ENCODE measurements around the gene SYNM.

SYNM gene

DNA sequence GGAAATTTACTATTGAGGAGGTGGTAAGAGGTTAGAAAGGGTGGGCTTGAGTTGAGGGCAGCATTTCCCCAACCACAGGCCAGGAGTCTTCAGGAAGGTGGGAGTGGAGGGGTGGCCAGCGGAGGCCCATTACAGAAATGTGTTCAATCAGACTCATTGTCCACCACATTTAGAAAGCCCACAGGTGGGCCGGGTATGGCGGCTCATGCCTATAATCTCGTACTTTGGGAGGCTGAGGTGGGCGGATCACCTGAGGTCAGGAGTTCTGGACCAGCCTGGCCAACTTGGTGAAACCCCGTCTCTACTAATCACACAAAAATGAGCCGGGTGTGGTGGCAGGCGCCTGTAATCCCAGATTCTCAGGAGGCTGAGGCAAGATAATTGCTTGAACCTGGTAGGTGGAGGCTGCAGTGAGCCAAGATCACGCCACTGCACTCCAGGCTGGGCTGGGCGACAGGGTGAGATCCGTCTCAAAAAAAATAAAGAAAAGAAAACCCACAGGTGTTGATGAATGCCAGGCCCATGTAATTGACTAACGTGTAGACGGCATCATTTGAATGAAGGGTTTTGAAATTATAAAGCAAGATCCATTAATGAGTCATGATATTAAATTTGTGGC lies 12.2 kb upstream of the SYNM start:
- Mint-ChIP-seq H3K4me1 (peaks cover 11% of the 10 kb centered on the region), H3K4me3 (no peak overlapping the region), H3K9me3 (no peaks in the 10 kb centered on the region), H3K36me3 (no peaks in the 10 kb centered on the region), H3K27me3 (peaks cover 18% of the 10 kb centered on the region), H3K27ac (no peak overlapping the region)
- CTCF ChIA-PET = interaction anchor here (1.7 kb wide), 1 partner anchor 14 kb away, joined by 4 read pairs; no protein-coding TSS in a partner anchor
- no peak for DNase-seq

- DNase-seq = no peak
- H3K9me3 Mint-ChIP-seq = no peaks in the 10 kb centered on the region
- no peak overlapping the region for H3K4me3 Mint-ChIP-seq
- H3K27me3 Mint-ChIP-seq = peaks cover 36% of the 10 kb centered on the region
- CTCF ChIA-PET = no interaction called here
- H3K36me3 Mint-ChIP-seq = no peaks in the 10 kb centered on the region
- no peak overlapping the region for H3K27ac Mint-ChIP-seq
- H3K4me1 Mint-ChIP-seq = peaks cover 9% of the 10 kb centered on the region
Observed at GRCh38 chr15:99095626-99096025, 9.3 kb upstream of the SYNM start.

GRCh38 chr15:99096173-99096893 lies 8.5 kb upstream of the SYNM start:
- Mint-ChIP-seq H3K9me3 (no peaks in the 10 kb centered on the region), H3K36me3 (no peaks in the 10 kb centered on the region), H3K27me3 (peaks cover 38% of the 10 kb centered on the region), H3K27ac (no peak overlapping the region), H3K4me1 (peaks cover 7% of the 10 kb centered on the region), H3K4me3 (no peak overlapping the region)
- CTCF ChIA-PET = no interaction called here
- DNase-seq = no peak

DNA sequence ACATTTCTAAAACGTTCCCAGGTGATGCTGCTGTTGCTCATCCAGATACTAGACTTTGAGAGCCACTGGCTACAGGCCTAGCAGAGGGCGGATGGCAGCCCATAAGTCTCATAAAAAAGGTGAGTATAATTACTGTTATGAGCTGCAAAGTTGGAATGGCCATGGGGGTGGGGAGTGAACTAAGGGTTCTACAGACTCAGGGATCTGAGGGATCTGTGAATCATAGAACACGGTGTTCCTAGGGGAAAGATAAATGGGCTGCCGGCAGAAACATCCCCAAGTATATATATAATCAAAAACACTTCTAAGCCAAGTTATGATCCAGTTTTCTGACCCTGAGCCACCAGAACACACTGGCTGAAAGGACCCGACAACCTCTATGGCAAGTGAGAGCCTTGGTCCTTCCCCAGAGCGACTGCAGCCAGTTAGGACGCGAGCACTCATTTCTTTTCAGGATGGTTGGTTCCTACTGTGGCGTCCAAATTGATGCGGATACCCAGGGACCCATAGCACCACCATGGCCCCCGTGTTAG lies 7.9 kb upstream of the SYNM start:
- CTCF ChIA-PET = no interaction called here
- Mint-ChIP-seq H3K36me3 (no peaks in the 10 kb centered on the region), H3K27me3 (peaks cover 44% of the 10 kb centered on the region), H3K27ac (no peak overlapping the region), H3K9me3 (no peaks in the 10 kb centered on the region), H3K4me3 (no peak overlapping the region), H3K4me1 (peaks cover 10% of the 10 kb centered on the region)
- DNase-seq = no peak

GRCh38 chr15:99097441-99098410 lies 7.2 kb upstream of the SYNM start:
- DNase-seq = no peak
- Mint-ChIP-seq H3K4me1 (peaks cover 10% of the 10 kb centered on the region), H3K27me3 (peaks cover 52% of the 10 kb centered on the region), H3K36me3 (no peaks in the 10 kb centered on the region), H3K9me3 (no peaks in the 10 kb centered on the region), H3K27ac (no peak overlapping the region), H3K4me3 (no peak overlapping the region)
- CTCF ChIA-PET = interaction anchor here (1.1 kb wide), 1 partner anchor 21 kb away, joined by 3 read pairs; no protein-coding TSS in a partner anchor

DNA sequence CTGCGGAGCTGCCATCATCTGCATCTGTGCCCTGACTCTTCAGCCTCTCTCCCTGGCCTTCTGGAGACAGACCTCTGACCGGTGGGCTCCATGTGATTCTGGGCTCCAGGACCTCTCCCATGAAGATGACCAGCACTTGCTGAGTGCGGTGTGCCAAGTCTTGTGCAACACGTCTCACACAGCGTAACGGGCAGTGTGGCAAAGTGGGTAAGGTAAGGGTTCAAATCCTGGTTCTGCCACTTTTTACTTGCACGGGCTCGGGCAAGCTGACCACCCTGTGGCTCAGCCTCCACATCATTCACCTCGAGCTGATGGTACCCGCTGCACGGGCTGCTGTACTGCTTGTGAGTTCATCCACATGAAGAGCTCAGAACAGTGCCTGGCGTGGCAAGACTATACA lies 6.5 kb upstream of the SYNM start:
- Mint-ChIP-seq H3K4me1 (peaks cover 8% of the 10 kb centered on the region), H3K27me3 (peaks cover 59% of the 10 kb centered on the region), H3K4me3 (no peak overlapping the region), H3K27ac (no peak overlapping the region), H3K9me3 (no peaks in the 10 kb centered on the region), H3K36me3 (no peaks in the 10 kb centered on the region)
- CTCF ChIA-PET = interaction anchor here (1.1 to 5.6 kb wide), 2 partner anchors 20 to 113 kb away, joined by 3 to 51 read pairs; no protein-coding TSS in a partner anchor
- DNase-seq = no peak

- Mint-ChIP-seq H3K27ac (no peak overlapping the region), H3K9me3 (no peaks in the 10 kb centered on the region), H3K36me3 (no peaks in the 10 kb centered on the region), H3K27me3 (peaks cover 61% of the 10 kb centered on the region), H3K4me1 (peaks cover 8% of the 10 kb centered on the region), H3K4me3 (no peak overlapping the region)
- CTCF ChIA-PET = interaction anchor here (1.1 to 5.6 kb wide), 3 partner anchors 20 to 113 kb away, joined by 3 to 51 read pairs (median 4); no protein-coding TSS in a partner anchor
- DNase-seq = no peak
Observed at GRCh38 chr15:99098991-99099390, 5.9 kb upstream of the SYNM start.

GRCh38 chr15:99099661-99100060 lies 5.2 kb upstream of the SYNM start:
- CTCF ChIA-PET = interaction anchor here (1.4 to 5.6 kb wide), 4 partner anchors 9 to 124 kb away, joined by 4 to 51 read pairs (median 6); no protein-coding TSS in a partner anchor
- no peaks in the 10 kb centered on the region for H3K36me3 Mint-ChIP-seq
- no peak overlapping the region for H3K4me3 Mint-ChIP-seq
- H3K27me3 Mint-ChIP-seq = peaks cover 65% of the 10 kb centered on the region
- no peak for DNase-seq
- no peaks in the 10 kb centered on the region for H3K9me3 Mint-ChIP-seq
- peaks cover 8% of the 10 kb centered on the region for H3K4me1 Mint-ChIP-seq
- no peak overlapping the region for H3K27ac Mint-ChIP-seq

GRCh38 chr15:99100245-99101173 lies 4.4 kb upstream of the SYNM start:
- H3K27ac Mint-ChIP-seq = peak overlapping the region; percentile 46
- H3K36me3 Mint-ChIP-seq = no peaks in the 10 kb centered on the region
- peak; percentile 72 for DNase-seq
- peaks cover 72% of the 10 kb centered on the region for H3K27me3 Mint-ChIP-seq
- H3K9me3 Mint-ChIP-seq = no peaks in the 10 kb centered on the region
- CTCF ChIA-PET = interaction anchor here (0.6 to 5.6 kb wide), 21 partner anchors 9 to 1034 kb away, joined by 3 to 51 read pairs (median 3); no protein-coding TSS in a partner anchor
- H3K4me1 Mint-ChIP-seq = peaks cover 8% of the 10 kb centered on the region
- no peak overlapping the region for H3K4me3 Mint-ChIP-seq

DNA sequence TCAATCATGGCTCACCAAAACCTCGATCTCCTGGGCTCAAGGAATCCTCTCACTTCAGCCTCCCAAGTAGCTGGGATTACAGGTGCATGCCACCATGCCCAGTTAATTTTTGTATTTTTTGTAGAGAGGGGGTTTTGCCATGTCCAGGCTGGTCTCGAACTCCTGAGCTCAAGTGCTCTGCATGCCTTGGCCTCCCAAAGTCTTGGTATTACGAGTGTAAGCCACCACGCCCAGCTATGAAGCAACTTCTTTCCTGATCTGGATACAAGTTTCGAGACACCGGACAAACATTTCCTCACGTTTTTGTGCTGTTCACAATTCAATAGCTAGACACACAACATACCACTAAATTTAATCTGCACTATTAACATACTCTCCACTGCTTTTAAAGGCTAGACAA lies 3.4 kb upstream of the SYNM start:
- Mint-ChIP-seq H3K36me3 (no peaks in the 10 kb centered on the region), H3K4me1 (peaks cover 15% of the 10 kb centered on the region), H3K27me3 (peaks cover 80% of the 10 kb centered on the region), H3K27ac (no peak overlapping the region), H3K9me3 (no peaks in the 10 kb centered on the region), H3K4me3 (no peak overlapping the region)
- CTCF ChIA-PET = interaction anchor here (0.7 to 5.6 kb wide), 12 partner anchors 10 to 455 kb away, joined by 3 to 51 read pairs (median 3); no protein-coding TSS in a partner anchor
- no peak for DNase-seq

GRCh38 chr15:99102332-99103235 lies 2.3 kb upstream of the SYNM start:
- H3K4me1 Mint-ChIP-seq = peaks cover 25% of the 10 kb centered on the region
- CTCF ChIA-PET = interaction anchor here (0.6 to 5.6 kb wide), 5 partner anchors 26 to 473 kb away, joined by 3 to 51 read pairs (median 3); no protein-coding TSS in a partner anchor
- no peak for DNase-seq
- peaks cover 83% of the 10 kb centered on the region for H3K27me3 Mint-ChIP-seq
- H3K9me3 Mint-ChIP-seq = no peaks in the 10 kb centered on the region
- no peak overlapping the region for H3K4me3 Mint-ChIP-seq
- no peak overlapping the region for H3K27ac Mint-ChIP-seq
- no peaks in the 10 kb centered on the region for H3K36me3 Mint-ChIP-seq

DNA sequence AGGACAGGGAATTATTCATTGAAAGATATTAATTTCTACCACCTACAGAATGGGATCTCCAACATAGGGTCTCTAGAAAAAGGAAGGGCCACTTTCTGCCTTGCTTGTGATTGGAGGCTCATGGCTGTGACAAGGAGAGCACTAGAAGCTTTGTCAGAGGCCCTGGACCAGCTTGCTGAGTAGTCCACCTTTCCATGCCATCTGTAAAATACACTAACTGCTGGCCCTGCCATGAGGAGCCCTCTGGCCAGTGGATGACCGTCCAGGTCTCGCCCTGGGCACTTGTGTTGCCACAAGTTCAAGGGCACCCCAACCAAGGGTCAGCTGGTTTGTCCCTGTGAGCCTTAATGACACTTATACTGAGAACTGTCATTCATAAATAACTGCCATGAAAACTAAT lies 1.6 kb upstream of the SYNM start:
- no peaks in the 10 kb centered on the region for H3K36me3 Mint-ChIP-seq
- peaks cover 85% of the 10 kb centered on the region for H3K27me3 Mint-ChIP-seq
- no peaks in the 10 kb centered on the region for H3K9me3 Mint-ChIP-seq
- DNase-seq = no peak
- CTCF ChIA-PET = interaction anchor here (5.6 kb wide), 1 partner anchor 108 kb away, joined by 51 read pairs; no protein-coding TSS in a partner anchor
- H3K4me1 Mint-ChIP-seq = peaks cover 32% of the 10 kb centered on the region
- no peak overlapping the region for H3K4me3 Mint-ChIP-seq
- no peak overlapping the region for H3K27ac Mint-ChIP-seq
